ENCODE measurements around the gene TLN1.

DNA sequence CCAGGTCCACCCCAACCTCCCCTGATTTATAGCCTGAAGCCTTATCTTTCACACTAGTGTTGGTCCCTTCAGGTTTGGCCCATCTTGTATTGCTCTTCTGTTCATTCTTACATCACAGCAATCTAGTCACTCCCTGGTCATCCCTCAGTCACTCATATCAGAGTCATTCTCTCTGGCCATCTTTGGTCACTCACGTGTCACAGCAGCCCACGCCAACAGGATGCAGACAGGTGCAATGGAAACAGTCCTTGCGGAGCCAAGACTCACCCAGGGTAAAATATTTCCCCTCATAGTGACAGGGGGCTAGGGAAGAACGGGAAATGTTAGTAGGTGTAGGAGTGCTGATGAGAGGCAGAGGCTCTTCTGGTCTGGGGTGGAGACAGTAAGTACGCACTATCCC lies 21.5 kb upstream of the TLN1 start:
- TF ChIP-seq ZNF423 (CRISPR knock-in tag; IDR thresholded peaks at IDR 0.05) (no peak), SMAD3 (CRISPR knock-in tag; IDR thresholded peaks at IDR 0.05; ENCODE audit: borderline replicate concordance) (no peak), RELA (CRISPR knock-in tag; IDR thresholded peaks at IDR 0.05; ENCODE audit: borderline replicate concordance) (no peak), JUN (CRISPR knock-in tag; IDR thresholded peaks at IDR 0.05) (no peak), SP1 (CRISPR knock-in tag; conservative IDR thresholded peaks at IDR 0.05) (no peak), ETV6 (CRISPR knock-in tag; IDR thresholded peaks at IDR 0.05) (no peak), JAZF1 (CRISPR knock-in tag; IDR thresholded peaks at IDR 0.05) (no peak), ZNF263 (CRISPR knock-in tag; IDR thresholded peaks at IDR 0.05; ENCODE audit: low read depth) (no peak)
- TF ChIP-seq, protein P1, sequence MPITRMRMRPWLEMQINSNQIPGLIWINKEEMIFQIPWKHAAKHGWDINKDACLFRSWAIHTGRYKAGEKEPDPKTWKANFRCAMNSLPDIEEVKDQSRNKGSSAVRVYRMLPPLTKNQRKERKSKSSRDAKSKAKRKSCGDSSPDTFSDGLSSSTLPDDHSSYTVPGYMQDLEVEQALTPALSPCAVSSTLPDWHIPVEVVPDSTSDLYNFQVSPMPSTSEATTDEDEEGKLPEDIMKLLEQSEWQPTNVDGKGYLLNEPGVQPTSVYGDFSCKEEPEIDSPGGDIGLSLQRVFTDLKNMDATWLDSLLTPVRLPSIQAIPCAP (CRISPR knock-in tag; IDR thresholded peaks at IDR 0.05), result no peak
- TF ChIP-seq, protein P2, sequence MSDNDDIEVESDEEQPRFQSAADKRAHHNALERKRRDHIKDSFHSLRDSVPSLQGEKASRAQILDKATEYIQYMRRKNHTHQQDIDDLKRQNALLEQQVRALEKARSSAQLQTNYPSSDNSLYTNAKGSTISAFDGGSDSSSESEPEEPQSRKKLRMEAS (CRISPR knock-in tag; IDR thresholded peaks at IDR 0.05), result no peak
- TF ChIP-seq, protein P3, sequence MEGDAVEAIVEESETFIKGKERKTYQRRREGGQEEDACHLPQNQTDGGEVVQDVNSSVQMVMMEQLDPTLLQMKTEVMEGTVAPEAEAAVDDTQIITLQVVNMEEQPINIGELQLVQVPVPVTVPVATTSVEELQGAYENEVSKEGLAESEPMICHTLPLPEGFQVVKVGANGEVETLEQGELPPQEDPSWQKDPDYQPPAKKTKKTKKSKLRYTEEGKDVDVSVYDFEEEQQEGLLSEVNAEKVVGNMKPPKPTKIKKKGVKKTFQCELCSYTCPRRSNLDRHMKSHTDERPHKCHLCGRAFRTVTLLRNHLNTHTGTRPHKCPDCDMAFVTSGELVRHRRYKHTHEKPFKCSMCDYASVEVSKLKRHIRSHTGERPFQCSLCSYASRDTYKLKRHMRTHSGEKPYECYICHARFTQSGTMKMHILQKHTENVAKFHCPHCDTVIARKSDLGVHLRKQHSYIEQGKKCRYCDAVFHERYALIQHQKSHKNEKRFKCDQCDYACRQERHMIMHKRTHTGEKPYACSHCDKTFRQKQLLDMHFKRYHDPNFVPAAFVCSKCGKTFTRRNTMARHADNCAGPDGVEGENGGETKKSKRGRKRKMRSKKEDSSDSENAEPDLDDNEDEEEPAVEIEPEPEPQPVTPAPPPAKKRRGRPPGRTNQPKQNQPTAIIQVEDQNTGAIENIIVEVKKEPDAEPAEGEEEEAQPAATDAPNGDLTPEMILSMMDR (IDR thresholded peaks at IDR 0.05), result no peak
- TF ChIP-seq, protein P4, sequence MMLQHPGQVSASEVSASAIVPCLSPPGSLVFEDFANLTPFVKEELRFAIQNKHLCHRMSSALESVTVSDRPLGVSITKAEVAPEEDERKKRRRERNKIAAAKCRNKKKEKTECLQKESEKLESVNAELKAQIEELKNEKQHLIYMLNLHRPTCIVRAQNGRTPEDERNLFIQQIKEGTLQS (CRISPR knock-in tag; conservative IDR thresholded peaks at IDR 0.05), result no peak
- TF ChIP-seq, protein P5, sequence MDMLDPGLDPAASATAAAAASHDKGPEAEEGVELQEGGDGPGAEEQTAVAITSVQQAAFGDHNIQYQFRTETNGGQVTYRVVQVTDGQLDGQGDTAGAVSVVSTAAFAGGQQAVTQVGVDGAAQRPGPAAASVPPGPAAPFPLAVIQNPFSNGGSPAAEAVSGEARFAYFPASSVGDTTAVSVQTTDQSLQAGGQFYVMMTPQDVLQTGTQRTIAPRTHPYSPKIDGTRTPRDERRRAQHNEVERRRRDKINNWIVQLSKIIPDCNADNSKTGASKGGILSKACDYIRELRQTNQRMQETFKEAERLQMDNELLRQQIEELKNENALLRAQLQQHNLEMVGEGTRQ (CRISPR knock-in tag; IDR thresholded peaks at IDR 0.05), result no peak

Data from WTC11 (cell line).